MM.1S (cell line): ENCODE results near the gene TNK2.

ENCODE experiments used
- DNase-seq: peaks from one replicate; pipeline ENCODE4 v3.0.0-alpha.2; 2015
- H2AFZ ChIP-seq: fragments of 300-600 bp; sonication (generic); 2 replicates; pipeline ENCODE4 v1.6.0; 2016; ENCODE audit warnings: antibody characterized with exemption, low read length
- H3F3A ChIP-seq: fragments of 300-600 bp; sonication (generic); 2 replicates; pipeline ENCODE4 v1.6.1; 2016; ENCODE audit warnings: mild to moderate bottlenecking, antibody characterized with exemption, low read length, moderate library complexity, mixed read lengths; ENCODE audit not compliant: insufficient read depth
- H3K27ac ChIP-seq: fragments of 300-600 bp; sonication (generic); 2 replicates; pipeline ENCODE4 v1.5.1; 2016; ENCODE audit warnings: mild to moderate bottlenecking, low read length
- H3K27me3 ChIP-seq: fragments of 300-600 bp; sonication (generic); replicated peaks from 2 replicates; pipeline ENCODE4 v1.6.0; 2016; ENCODE audit warnings: low read length; ENCODE audit not compliant: insufficient read depth
- H3K36me3 ChIP-seq: fragments of 300-600 bp; sonication (generic); replicated peaks from 2 replicates; pipeline ENCODE4 v1.6.1; 2016; ENCODE audit warnings: mild to moderate bottlenecking, low read length, mixed read lengths; ENCODE audit not compliant: insufficient read depth
- H3K4me1 ChIP-seq: fragments of 300-600 bp; sonication (generic); 2 replicates; pipeline ENCODE4 v1.6.1; 2016; ENCODE audit warnings: low read length, mixed read lengths
- H3K4me2 ChIP-seq: fragments of 300-600 bp; sonication (generic); 2 replicates; pipeline ENCODE4 v1.6.0; 2016; ENCODE audit warnings: low read depth, low read length
- H3K4me3 ChIP-seq: fragments of 300-600 bp; sonication (generic); 2 replicates; pipeline ENCODE4 v1.5.1; 2016; ENCODE audit warnings: low read length, mixed read lengths
- H3K79me2 ChIP-seq: fragments of 300-600 bp; sonication (generic); 2 replicates; pipeline ENCODE4 v1.6.1; 2016; ENCODE audit warnings: mixed run types, low read length, mixed read lengths
- H3K9ac ChIP-seq: fragments of 300-600 bp; sonication (generic); 2 replicates; pipeline ENCODE4 v1.6.1; 2016; ENCODE audit warnings: low read length, mixed read lengths
- H3K9me2 ChIP-seq: fragments of 300-600 bp; sonication (generic); replicated peaks from 2 replicates; pipeline ENCODE4 v1.6.1; 2016; ENCODE audit warnings: mild to moderate bottlenecking, low read length, mixed read lengths; ENCODE audit not compliant: insufficient read depth
- H3K9me3 ChIP-seq: fragments of 300-600 bp; sonication (generic); replicated peaks from 2 replicates; pipeline ENCODE4 v1.6.1; 2016; ENCODE audit warnings: mild to moderate bottlenecking, low read length, mixed read lengths; ENCODE audit not compliant: insufficient read depth
- H4K20me1 ChIP-seq: fragments of 300-600 bp; sonication (generic); 2 replicates; pipeline ENCODE4 v1.6.1; 2016; ENCODE audit warnings: mild to moderate bottlenecking, low read length, moderate library complexity, mixed read lengths; ENCODE audit not compliant: insufficient read depth
- EZH2 ChIP-seq: fragments of 300-600 bp; sonication (generic); optimal IDR thresholded peaks from 2 replicates; pipeline ENCODE3; 2017; ENCODE audit warnings: low read depth, mild to moderate bottlenecking, antibody characterized with exemption, low read length, mixed read lengths
- EZH2phosphoT487 ChIP-seq: fragments of 300-600 bp; sonication (generic); IDR thresholded peaks from 2 replicates; pipeline ENCODE4 v1.6.1; 2018; ENCODE audit warnings: antibody characterized with exemption, low read length
- TF ChIP-seq, protein P1 (sequence below): fragments of 300-600 bp; sonication (generic); IDR thresholded peaks from 2 replicates; pipeline ENCODE4 v1.5.1; 2016; ENCODE audit warnings: antibody characterized with exemption, low read length, mixed read lengths

The TNK2 gene

DNA sequence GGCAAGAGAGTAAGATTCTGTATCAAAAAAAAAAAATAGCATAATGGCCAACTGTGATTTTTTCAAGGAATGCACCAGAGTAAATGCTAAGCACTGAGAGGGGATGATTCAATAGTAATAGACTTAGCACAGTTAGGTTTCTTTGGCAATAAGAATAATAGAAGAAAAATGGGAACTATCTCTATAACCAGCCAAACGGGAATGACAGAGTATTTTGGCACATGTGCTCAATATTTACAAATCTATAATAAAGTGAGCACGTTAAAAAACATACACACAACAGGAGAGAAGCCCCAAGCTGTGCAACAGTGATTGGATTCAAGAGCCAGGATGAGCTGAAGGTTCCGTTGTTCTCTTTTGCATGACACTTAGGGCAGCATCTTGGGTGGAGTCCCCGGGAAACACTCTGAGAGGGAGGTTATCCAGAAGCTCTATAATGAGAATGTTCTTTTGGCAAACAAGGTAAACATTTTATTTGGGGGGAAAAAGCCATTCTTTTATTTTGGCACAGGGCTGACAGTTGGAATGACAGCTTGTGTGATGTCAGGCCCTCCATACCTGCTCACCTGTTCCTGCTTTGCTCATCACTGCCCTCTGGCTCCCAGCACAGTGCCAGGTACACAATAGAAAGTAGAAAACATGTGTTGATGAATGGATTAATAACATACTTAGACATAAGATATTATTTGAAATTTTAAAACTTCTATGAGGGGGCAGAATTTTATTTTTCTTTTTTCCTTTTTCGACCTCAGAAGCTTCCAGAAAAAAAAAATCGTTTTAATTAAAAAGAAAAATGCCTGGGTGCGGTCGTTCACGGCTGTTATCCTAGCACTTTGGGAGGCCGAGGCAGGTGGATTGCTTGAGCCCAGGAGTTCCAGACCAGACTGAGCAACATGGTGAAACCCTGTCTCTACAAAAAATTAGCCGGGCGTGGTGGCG lies 52.6 kb downstream of the TNK2 start:
- no peak for DNase-seq
- Histone ChIP-seq H3K4me3 (no peak overlapping the region), H3K9me3 (no peaks in the 10 kb centered on the region), H3K4me1 (no peaks in the 10 kb centered on the region), H3F3A (no peaks in the 10 kb centered on the region), H3K27me3 (no peaks in the 10 kb centered on the region), H3K36me3 (no peaks in the 10 kb centered on the region), H4K20me1 (no peaks in the 10 kb centered on the region), H3K27ac (no peak overlapping the region), H3K79me2 (no peaks in the 10 kb centered on the region), H3K4me2 (no peak overlapping the region), H2AFZ (no peak overlapping the region), H3K9me2 (no peaks in the 10 kb centered on the region), H3K9ac (no peak overlapping the region)
- TF ChIP-seq, protein P1, sequence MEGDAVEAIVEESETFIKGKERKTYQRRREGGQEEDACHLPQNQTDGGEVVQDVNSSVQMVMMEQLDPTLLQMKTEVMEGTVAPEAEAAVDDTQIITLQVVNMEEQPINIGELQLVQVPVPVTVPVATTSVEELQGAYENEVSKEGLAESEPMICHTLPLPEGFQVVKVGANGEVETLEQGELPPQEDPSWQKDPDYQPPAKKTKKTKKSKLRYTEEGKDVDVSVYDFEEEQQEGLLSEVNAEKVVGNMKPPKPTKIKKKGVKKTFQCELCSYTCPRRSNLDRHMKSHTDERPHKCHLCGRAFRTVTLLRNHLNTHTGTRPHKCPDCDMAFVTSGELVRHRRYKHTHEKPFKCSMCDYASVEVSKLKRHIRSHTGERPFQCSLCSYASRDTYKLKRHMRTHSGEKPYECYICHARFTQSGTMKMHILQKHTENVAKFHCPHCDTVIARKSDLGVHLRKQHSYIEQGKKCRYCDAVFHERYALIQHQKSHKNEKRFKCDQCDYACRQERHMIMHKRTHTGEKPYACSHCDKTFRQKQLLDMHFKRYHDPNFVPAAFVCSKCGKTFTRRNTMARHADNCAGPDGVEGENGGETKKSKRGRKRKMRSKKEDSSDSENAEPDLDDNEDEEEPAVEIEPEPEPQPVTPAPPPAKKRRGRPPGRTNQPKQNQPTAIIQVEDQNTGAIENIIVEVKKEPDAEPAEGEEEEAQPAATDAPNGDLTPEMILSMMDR = peak; percentile 47
- TF ChIP-seq EZH2 = no peak
- no peak for TF ChIP-seq EZH2phosphoT487

DNA sequence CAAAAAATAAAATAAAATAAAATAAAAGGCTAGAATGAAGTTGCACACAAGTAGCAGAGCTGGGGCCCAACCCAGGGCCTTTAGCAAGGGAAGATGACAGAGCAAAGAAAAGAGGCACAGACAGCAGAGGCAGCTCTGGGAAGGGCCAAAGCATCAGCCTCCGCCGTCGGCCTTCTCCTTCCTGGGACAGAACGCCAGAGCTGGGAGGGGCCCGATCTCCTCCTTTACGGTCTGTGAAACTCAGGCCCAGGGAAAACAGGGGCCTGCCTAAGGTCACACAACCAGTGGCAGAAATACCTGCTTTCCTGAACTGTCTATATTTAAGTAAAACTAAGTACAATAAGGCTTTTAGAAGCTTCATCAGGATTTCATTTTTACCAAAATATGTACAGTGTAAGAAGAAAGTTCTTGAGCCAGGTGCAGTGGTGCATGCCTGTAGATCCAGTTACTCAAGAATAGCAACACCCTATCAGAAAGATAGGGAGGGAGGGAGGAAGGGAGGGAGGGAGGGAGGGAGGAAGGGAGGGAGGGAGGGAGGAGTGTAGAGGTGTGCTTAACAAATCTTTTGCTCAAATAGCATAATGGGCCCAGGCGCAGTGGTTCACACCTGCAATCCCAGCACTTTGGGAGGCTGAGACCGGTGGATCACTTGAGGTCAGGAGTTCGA lies 53.6 kb downstream of the TNK2 start:
- no peak for TF ChIP-seq EZH2
- TF ChIP-seq, protein P1 = no peak
- TF ChIP-seq EZH2phosphoT487 = no peak
- Histone ChIP-seq H3K9me3 (no peaks in the 10 kb centered on the region), H2AFZ (no peak overlapping the region), H3K79me2 (no peaks in the 10 kb centered on the region), H4K20me1 (no peaks in the 10 kb centered on the region), H3K4me2 (no peak overlapping the region), H3F3A (no peaks in the 10 kb centered on the region), H3K9ac (no peak overlapping the region), H3K27ac (no peak overlapping the region), H3K4me1 (no peaks in the 10 kb centered on the region), H3K4me3 (no peak overlapping the region), H3K9me2 (no peaks in the 10 kb centered on the region), H3K36me3 (no peaks in the 10 kb centered on the region), H3K27me3 (no peaks in the 10 kb centered on the region)
- no peak for DNase-seq

DNA sequence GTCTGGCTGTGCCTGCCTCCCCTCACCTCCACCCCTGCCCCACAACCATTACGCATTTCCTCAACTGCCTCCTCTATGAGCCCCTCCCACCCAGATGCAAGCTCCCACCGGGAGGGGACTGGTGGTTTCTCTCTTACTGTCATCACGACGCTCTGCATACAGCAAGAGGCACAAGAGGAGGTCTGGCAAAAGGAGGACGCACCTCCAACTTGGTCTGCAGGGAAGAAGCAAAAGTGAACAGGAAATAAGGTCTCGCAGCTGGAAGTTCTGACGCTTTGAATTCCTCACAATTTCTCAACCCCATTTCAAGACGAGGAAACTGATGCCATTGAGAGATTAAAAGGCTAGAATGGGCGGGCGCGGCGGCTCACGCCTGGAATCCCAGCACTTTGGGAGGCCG lies 54.4 kb downstream of the TNK2 start:
- no peaks in the 10 kb centered on the region for H4K20me1 ChIP-seq
- H2AFZ ChIP-seq = no peak overlapping the region
- TF ChIP-seq EZH2 (no peak), EZH2phosphoT487 (no peak)
- TF ChIP-seq, protein P1 = no peak
- no peaks in the 10 kb centered on the region for H3K27me3 ChIP-seq
- H3K4me1 ChIP-seq = no peaks in the 10 kb centered on the region
- no peaks in the 10 kb centered on the region for H3K79me2 ChIP-seq
- H3K4me2 ChIP-seq = no peak overlapping the region
- H3K4me3 ChIP-seq = no peak overlapping the region
- no peaks in the 10 kb centered on the region for H3K9me2 ChIP-seq
- no peaks in the 10 kb centered on the region for H3K36me3 ChIP-seq
- H3K9me3 ChIP-seq = no peaks in the 10 kb centered on the region
- DNase-seq = no peak
- no peak overlapping the region for H3K27ac ChIP-seq
- no peak overlapping the region for H3K9ac ChIP-seq
- no peaks in the 10 kb centered on the region for H3F3A ChIP-seq
